Stimulated activated effector memory CD8-positive, alpha-beta T cell treated with anti-CD3 and anti-CD28 coated beads, Interleukin-12 subunit alpha, Interleukin-12 subunit beta, amount 100 ng/mL, for 72 hours (primary cell): ENCODE results near the gene ARHGEF12.

Source experiments
- ATAC-seq: fragments of 150-1000 bp; cut with Tn5 transposase; 2 replicates; pipeline ENCODE4 v1.10.0; 2021
- DNase-seq, 2 donors: peaks; one replicate each; pipeline ENCODE4 v3.0.0; 2021 to 2022; ENCODE audit warnings: low spot score in 2 of 2
- H3K27ac Mint-ChIP-seq: one replicate; pipeline ENCODE4 v1.8.0; 2022; ENCODE audit warnings: mild to moderate bottlenecking, mixed read lengths
- H3K36me3 Mint-ChIP-seq: one replicate; pipeline ENCODE4 v1.8.0; 2022; ENCODE audit warnings: mild to moderate bottlenecking, mixed read lengths
- H3K4me1 Mint-ChIP-seq: one replicate; pipeline ENCODE4 v1.8.0; 2022; ENCODE audit warnings: mixed read lengths
- H3K4me3 Mint-ChIP-seq: one replicate; pipeline ENCODE4 v1.8.0; 2022; ENCODE audit warnings: mild to moderate bottlenecking, mixed read lengths
- H3K9me3 Mint-ChIP-seq: one replicate; pipeline ENCODE4 v1.8.0; 2022; ENCODE audit warnings: mixed read lengths

The ARHGEF12 gene

GRCh38 chr11:120306519-120307242 lies 29.5 kb upstream of the ARHGEF12 start:
- DNase-seq (no peak), ATAC-seq (no peak)
- H3K4me3 Mint-ChIP-seq, result no peak overlapping the region
- no peaks in the 10 kb centered on the region for H3K9me3 Mint-ChIP-seq
- H3K27ac Mint-ChIP-seq, result no peak overlapping the region
- no peaks in the 10 kb centered on the region for H3K4me1 Mint-ChIP-seq
- H3K36me3 Mint-ChIP-seq, result no peaks in the 10 kb centered on the region

DNA sequence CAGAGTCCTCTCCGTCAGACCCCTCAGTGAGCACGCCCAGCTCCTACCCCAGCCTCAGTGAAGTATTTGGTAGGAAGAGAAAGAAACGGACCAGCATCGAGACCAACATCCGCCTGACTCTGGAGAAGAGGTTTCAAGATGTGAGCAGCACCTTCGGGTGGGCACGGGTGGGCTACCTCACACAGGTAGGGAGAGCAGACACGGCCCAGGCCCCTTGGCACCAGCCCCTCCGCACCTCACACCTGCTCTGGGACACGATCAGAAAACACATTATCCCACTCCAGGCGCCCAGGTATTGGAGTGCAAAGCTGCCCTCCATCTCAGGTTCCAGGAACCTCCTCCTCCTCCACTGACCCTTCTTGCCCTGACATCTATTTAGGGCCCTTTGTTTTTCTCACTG lies 28.7 kb upstream of the ARHGEF12 start:
- no peak overlapping the region for H3K4me3 Mint-ChIP-seq
- ATAC-seq, result no peak
- no peaks in the 10 kb centered on the region for H3K9me3 Mint-ChIP-seq

DNA sequence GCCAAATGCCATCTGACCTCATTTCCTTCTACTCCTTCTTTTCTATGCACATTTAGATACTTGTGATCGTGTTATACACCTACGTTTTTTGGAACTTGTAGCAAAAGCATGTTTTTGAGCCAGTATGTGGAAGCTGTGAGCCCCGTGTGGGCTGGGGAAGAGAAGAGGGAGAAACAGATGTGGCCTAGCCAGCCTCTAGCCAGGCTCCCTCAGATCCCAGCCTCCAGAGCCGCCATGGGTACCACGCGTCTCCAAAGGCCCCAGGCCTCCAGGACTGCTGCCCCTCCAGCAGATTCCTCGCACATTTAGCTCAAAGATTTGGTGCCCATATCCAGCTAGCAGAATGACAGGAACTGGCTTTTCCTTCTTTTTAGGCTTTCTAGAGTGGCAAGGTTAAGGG lies 28.1 kb upstream of the ARHGEF12 start:
- no peak overlapping the region for H3K4me3 Mint-ChIP-seq
- no peaks in the 10 kb centered on the region for H3K9me3 Mint-ChIP-seq
- no peak overlapping the region for H3K27ac Mint-ChIP-seq
- no peak for ATAC-seq
- no peaks in the 10 kb centered on the region for H3K4me1 Mint-ChIP-seq
- H3K36me3 Mint-ChIP-seq, result no peaks in the 10 kb centered on the region
- no peak for DNase-seq

More for the DNA sequence above, 28.7 kb upstream of the ARHGEF12 start:
- no peak for DNase-seq
- no peaks in the 10 kb centered on the region for H3K36me3 Mint-ChIP-seq
- no peak overlapping the region for H3K27ac Mint-ChIP-seq
- H3K4me1 Mint-ChIP-seq, result no peaks in the 10 kb centered on the region

DNA sequence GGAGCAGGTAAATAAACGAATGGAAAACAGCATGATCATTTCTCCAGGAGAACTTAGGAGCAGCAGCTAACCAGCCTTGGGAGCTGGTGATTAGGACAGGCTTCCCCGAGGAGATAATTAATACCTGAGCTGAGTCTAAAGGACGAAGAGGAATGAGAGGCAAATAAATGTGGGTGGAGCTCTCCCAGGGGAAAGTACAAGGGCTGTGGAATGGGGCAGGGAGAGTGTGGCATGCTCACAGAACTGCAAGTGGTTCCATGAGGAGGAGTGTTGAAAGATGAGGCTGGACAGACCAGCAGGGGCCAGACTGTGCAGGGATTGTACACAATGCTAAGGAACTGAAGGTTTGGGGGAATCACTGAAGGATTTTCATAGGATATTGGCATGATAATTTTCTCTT lies 25.3 kb upstream of the ARHGEF12 start:
- H3K36me3 Mint-ChIP-seq, result no peaks in the 10 kb centered on the region
- no peak for ATAC-seq
- no peak for DNase-seq
- H3K9me3 Mint-ChIP-seq, result no peaks in the 10 kb centered on the region
- no peak overlapping the region for H3K27ac Mint-ChIP-seq
- H3K4me1 Mint-ChIP-seq, result no peaks in the 10 kb centered on the region
- no peak overlapping the region for H3K4me3 Mint-ChIP-seq

GRCh38 chr11:120314861-120315260 lies 21.4 kb upstream of the ARHGEF12 start:
- Mint-ChIP-seq H3K4me1 (no peaks in the 10 kb centered on the region), H3K4me3 (no peak overlapping the region), H3K9me3 (no peaks in the 10 kb centered on the region), H3K36me3 (no peaks in the 10 kb centered on the region), H3K27ac (no peak overlapping the region)
- DNase-seq (no peak), ATAC-seq (no peak)

GRCh38 chr11:120316880-120317688 lies 19.1 kb upstream of the ARHGEF12 start:
- DNase-seq, result no peak
- no peaks in the 10 kb centered on the region for H3K9me3 Mint-ChIP-seq
- H3K4me1 Mint-ChIP-seq, result no peaks in the 10 kb centered on the region
- no peaks in the 10 kb centered on the region for H3K36me3 Mint-ChIP-seq
- ATAC-seq, result no peak
- H3K27ac Mint-ChIP-seq, result no peak overlapping the region
- H3K4me3 Mint-ChIP-seq, result no peak overlapping the region

GRCh38 chr11:120317689-120318480 lies 18.3 kb upstream of the ARHGEF12 start:
- Mint-ChIP-seq H3K27ac (no peak overlapping the region), H3K9me3 (no peaks in the 10 kb centered on the region), H3K4me3 (no peak overlapping the region), H3K36me3 (no peaks in the 10 kb centered on the region), H3K4me1 (no peaks in the 10 kb centered on the region)
- no peak for ATAC-seq
- no peak for DNase-seq

GRCh38 chr11:120318906-120319305 lies 17.3 kb upstream of the ARHGEF12 start:
- no peak overlapping the region for H3K27ac Mint-ChIP-seq
- no peaks in the 10 kb centered on the region for H3K36me3 Mint-ChIP-seq
- ATAC-seq, result no peak
- no peaks in the 10 kb centered on the region for H3K9me3 Mint-ChIP-seq
- no peak overlapping the region for H3K4me3 Mint-ChIP-seq
- DNase-seq, result no peak
- H3K4me1 Mint-ChIP-seq, result no peaks in the 10 kb centered on the region

DNA sequence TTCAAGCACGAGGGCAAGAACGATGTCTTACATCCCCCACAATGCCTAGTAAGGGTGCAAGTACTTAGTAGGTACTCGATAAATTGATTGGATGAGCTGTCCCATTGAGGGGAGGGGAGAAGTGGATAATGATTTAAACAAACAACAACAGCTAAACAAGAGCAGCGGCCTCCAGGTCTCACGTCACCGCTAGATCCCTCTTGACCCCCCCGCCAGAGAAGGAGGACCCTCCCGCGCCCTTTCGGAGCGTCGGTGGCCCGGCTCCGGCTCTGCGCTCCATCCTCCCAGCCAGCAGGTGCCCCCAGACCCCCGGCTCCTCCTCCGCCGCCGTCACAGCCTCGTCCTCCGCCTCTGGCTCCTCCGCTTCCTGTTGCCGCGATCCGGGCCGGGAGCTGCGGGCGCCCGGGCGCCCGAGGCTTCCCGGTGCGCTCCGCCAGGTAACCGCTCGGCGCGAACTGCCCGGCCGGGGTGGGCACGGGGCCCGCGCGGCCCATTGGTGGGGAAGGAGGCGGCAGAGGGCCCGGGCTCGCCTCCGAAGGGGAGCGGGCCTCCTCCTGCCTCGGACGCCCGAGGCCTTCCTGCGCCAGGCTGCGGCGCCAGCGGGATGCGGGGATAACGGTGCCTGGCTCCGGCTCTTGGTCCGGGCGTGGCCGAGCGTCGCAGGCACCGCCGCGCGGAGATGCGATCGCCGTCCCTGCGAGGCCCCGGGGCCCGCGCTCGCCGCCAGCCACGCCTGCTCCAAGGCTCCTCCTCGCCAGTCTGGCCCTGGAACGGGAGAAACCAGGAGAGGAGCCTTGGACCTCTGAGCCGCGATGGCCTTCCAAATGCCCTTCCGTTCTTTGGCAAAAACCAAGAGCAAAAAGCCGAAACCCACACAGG lies 11.0 kb upstream of the ARHGEF12 start, which contains the start of gene TLCD5:
Gene TLCD5 (plus strand): TSS at position 368 of the 879 bp plus-strand sequence. CDS start 2,143 bp downstream, outside the sequence.
- Mint-ChIP-seq H3K4me3 (peak within 1 kb of the TSS; percentile 60), H3K4me1 (peaks cover 5% of the 10 kb centered on the region), H3K27ac (peak within 1 kb of the TSS; percentile 32), H3K9me3 (no peaks in the 10 kb centered on the region), H3K36me3 (no peaks in the 10 kb centered on the region)
- DNase-seq (no peak), ATAC-seq (peak; percentile 84)

DNA sequence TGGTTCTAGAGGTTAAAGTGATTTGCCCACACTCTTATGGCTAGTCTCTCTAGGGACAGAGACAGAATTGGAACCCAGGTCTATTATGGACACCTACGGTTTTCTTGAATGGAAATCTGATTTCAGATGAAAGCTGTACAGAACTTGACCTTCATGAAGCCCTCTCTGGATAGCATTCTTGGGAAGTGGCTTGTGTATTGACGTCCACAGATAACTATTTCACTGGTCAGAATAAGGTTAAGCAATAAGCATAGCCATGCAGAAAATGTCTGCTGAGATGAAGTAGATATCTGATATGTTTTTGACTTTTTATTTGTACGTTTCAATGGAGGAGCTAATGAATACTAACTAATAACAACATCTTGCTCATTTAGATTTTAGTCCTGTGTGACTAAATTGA lies 10.0 kb upstream of the ARHGEF12 start:
- ATAC-seq, result no peak
- Mint-ChIP-seq H3K4me3 (peak overlapping the region; percentile 60), H3K27ac (no peak overlapping the region), H3K36me3 (no peaks in the 10 kb centered on the region), H3K9me3 (no peaks in the 10 kb centered on the region), H3K4me1 (peaks cover 5% of the 10 kb centered on the region)
- DNase-seq, result no peak

- no peak overlapping the region for H3K4me3 Mint-ChIP-seq
- H3K36me3 Mint-ChIP-seq, result no peaks in the 10 kb centered on the region
- no peak overlapping the region for H3K27ac Mint-ChIP-seq
- ATAC-seq, result no peak
- H3K9me3 Mint-ChIP-seq, result no peaks in the 10 kb centered on the region
- no peak for DNase-seq
- peaks cover 5% of the 10 kb centered on the region for H3K4me1 Mint-ChIP-seq
These were observed 9.3 kb upstream of the ARHGEF12 start for GRCh38 chr11:120326845-120327281.

DNA sequence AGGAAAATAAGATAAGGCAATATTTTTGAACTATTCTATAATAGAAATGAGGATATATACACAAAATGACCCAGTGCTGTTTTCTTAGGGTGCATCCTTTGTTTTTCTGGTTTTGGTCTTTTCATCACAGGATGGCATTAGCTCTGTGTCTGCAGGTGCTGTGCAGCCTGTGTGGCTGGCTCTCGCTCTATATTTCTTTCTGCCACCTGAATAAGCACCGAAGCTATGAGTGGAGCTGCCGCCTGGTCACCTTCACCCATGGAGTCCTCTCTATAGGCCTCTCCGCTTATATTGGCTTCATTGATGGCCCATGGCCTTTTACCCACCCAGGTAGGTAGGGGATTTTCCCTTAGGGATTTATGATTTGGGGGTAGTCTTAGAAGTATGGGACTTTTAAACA lies 8.9 kb upstream of the ARHGEF12 start:
- ATAC-seq (no peak), DNase-seq (peak in 1 of 2 donors; percentile 30)
- no peaks in the 10 kb centered on the region for H3K36me3 Mint-ChIP-seq
- no peak overlapping the region for H3K4me3 Mint-ChIP-seq
- no peaks in the 10 kb centered on the region for H3K9me3 Mint-ChIP-seq
- H3K27ac Mint-ChIP-seq, result no peak overlapping the region
- H3K4me1 Mint-ChIP-seq, result peaks cover 5% of the 10 kb centered on the region

DNA sequence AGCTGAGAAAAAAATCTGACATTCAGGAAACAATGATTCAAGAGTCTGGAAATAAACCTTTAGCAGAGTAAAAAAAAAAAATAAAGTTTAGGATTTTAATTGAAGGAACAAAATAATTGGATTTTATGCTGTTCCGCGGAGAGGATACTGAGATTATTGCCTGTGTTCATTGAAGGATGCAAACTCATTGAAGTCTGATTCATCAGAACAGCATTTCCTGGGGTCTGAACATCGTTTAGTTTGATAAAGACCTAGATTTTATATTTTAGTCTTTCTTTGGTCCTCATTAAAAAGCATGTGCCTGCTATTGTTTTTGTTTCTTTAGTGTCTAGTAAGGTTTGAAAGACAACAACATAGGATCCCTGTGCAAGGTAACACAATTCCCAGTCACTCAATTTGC lies 6.7 kb upstream of the ARHGEF12 start:
- Mint-ChIP-seq H3K27ac (no peak overlapping the region), H3K4me1 (peaks cover 4% of the 10 kb centered on the region), H3K4me3 (no peak overlapping the region), H3K9me3 (no peaks in the 10 kb centered on the region), H3K36me3 (no peaks in the 10 kb centered on the region)
- ATAC-seq (no peak), DNase-seq (no peak)

DNA sequence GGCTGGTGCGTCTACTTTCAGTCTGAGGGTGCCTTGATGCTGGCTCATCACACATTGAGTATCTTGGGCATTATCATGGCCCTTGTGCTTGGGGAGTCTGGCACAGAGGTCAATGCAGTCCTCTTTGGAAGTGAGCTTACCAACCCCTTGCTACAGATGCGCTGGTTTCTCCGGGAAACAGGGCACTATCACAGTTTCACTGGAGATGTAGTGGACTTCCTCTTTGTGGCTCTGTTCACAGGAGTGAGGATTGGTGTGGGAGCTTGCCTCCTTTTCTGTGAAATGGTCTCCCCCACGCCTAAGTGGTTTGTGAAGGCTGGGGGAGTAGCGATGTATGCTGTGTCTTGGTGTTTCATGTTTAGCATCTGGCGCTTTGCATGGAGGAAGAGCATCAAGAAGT lies 6.2 kb upstream of the ARHGEF12 start:
- Mint-ChIP-seq H3K27ac (no peak overlapping the region), H3K36me3 (no peaks in the 10 kb centered on the region), H3K4me1 (peaks cover 2% of the 10 kb centered on the region), H3K4me3 (no peak overlapping the region), H3K9me3 (no peaks in the 10 kb centered on the region)
- DNase-seq (peak in 1 of 2 donors; percentile 30), ATAC-seq (no peak)
